ENCODE data around the gene UGT1A9.
"Not testable (repeated sequence)": the region's sequence is repeated elsewhere in the genome, so short reads cannot be mapped to it uniquely, and the experiment has no call there.

UGT1A9 gene

GRCh38 chr2:233713262-233713615, 41.5 kb downstream of the UGT1A9 start:
- DNase-seq: no peak

GRCh38 chr2:233714121-233714520, 42.4 kb downstream of the UGT1A9 start:
- no peak for DNase-seq

GRCh38 chr2:233718552-233718951, 46.9 kb downstream of the UGT1A9 start, which contains the start of gene UGT1A4:
UGT1A4 (plus strand) TSS chr2:233718736; CDS start chr2:233718821, 85 bp downstream.
- no peak for DNase-seq

GRCh38 chr2:233728723-233729301, 57.1 kb downstream of the UGT1A9 start, which contains the start of gene UGT1A3:
UGT1A3 (plus strand) TSS chr2:233729042; CDS start chr2:233729127, 85 bp downstream.
- DNase-seq: no peak

GRCh38 chr2:233736868-233737653, 65.4 kb downstream of the UGT1A9 start:
- peak; percentile 35 for DNase-seq

GRCh38 chr2:233740870-233741269, 69.2 kb downstream of the UGT1A9 start:
- DNase-seq: no peak

GRCh38 chr2:233743464-233744259, 72.0 kb downstream of the UGT1A9 start:
- DNase-seq: no peak

- no peak for DNase-seq
These were observed 73.5 kb downstream of the UGT1A9 start for GRCh38 chr2:233745073-233745755.

GRCh38 chr2:233745838-233746237, 74.1 kb downstream of the UGT1A9 start:
- DNase-seq: not testable (repeated sequence)

- no peak for DNase-seq
These were observed 75.0 kb downstream of the UGT1A9 start for GRCh38 chr2:233746475-233747282.

GRCh38 chr2:233747283-233747544, 75.5 kb downstream of the UGT1A9 start:
- no peak for DNase-seq

- not testable (repeated sequence) for DNase-seq
These were observed 79.0 kb downstream of the UGT1A9 start for GRCh38 chr2:233750689-233751088.

GRCh38 chr2:233751212-233752009, 79.7 kb downstream of the UGT1A9 start:
- DNase-seq: not testable (repeated sequence)

- DNase-seq: no peak
These were observed 83.3 kb downstream of the UGT1A9 start for GRCh38 chr2:233754872-233755611.

GRCh38 chr2:233756429-233757081, 84.9 kb downstream of the UGT1A9 start:
- DNase-seq: no peak

GRCh38 chr2:233758141-233758540, 86.4 kb downstream of the UGT1A9 start:
- no peak for DNase-seq

GRCh38 chr2:233758849-233759248, 87.2 kb downstream of the UGT1A9 start:
- DNase-seq: no peak

GRCh38 chr2:233760043-233760442, 88.3 kb downstream of the UGT1A9 start, which contains the start of gene UGT1A1:
UGT1A1 (plus strand) TSS chr2:233760270; CDS start chr2:233760288, 18 bp downstream.
- DNase-seq: no peak

GRCh38 chr2:233761040-233761769, 89.5 kb downstream of the UGT1A9 start:
- DNase-seq: no peak

Measured in DMS153 (cell line).